H9 (cell line): ENCODE data around the gene ACP6. TPM values are rescaled to one million over a fixed set of nuclear protein-coding genes. Genes with fewer than 3 reads are reported as not detected.

ENCODE experiments used
- DNase-seq: peaks from one replicate; pipeline ENCODE4 v3.0.0-alpha.2; 2017
- H2AFZ ChIP-seq: one replicate; pipeline ENCODE4 v1.6.1; 2013; ENCODE audit warnings: mild to moderate bottlenecking, low read length, control low read depth, moderate library complexity
- H2AK5ac ChIP-seq: 2 replicates; pipeline ENCODE4 v1.6.1; 2013; ENCODE audit warnings: low read length, control low read depth, mixed read lengths; ENCODE audit not compliant: insufficient read length
- H2BK120ac ChIP-seq: one replicate; pipeline ENCODE4 v1.6.1; 2013; ENCODE audit warnings: low read depth, mild to moderate bottlenecking, low read length, control low read depth, inconsistent platforms; ENCODE audit not compliant: poor library complexity, severe bottlenecking
- H2BK12ac ChIP-seq: 2 replicates; pipeline ENCODE4 v1.6.1; 2013; ENCODE audit warnings: low read length, control low read depth, mixed read lengths, low read depth; ENCODE audit not compliant: insufficient read length
- H2BK15ac ChIP-seq: 2 replicates; pipeline ENCODE4 v1.6.1; 2013; ENCODE audit warnings: low read depth, low read length, control low read depth
- H2BK20ac ChIP-seq: one replicate; pipeline ENCODE4 v1.6.1; 2013; ENCODE audit warnings: low read depth, mild to moderate bottlenecking, low read length, control low read depth, inconsistent platforms; ENCODE audit not compliant: poor library complexity, severe bottlenecking
- H2BK5ac ChIP-seq: 2 replicates; pipeline ENCODE4 v1.6.1; 2013; ENCODE audit warnings: low read length, control low read depth, mixed read lengths; ENCODE audit not compliant: insufficient read length
- H3K14ac ChIP-seq: 2 replicates; pipeline ENCODE4 v1.6.1; 2013; ENCODE audit warnings: low read length, control low read depth; ENCODE audit not compliant: insufficient read depth
- H3K18ac ChIP-seq: 2 replicates; pipeline ENCODE4 v1.6.1; 2013; ENCODE audit warnings: low read depth, mild to moderate bottlenecking, mixed read lengths, low read length, control low read depth; ENCODE audit not compliant: insufficient read length
- H3K23ac ChIP-seq: 2 replicates; pipeline ENCODE4 v1.6.1; 2013; ENCODE audit warnings: low read length, control low read depth, mixed read lengths, low read depth; ENCODE audit not compliant: insufficient read length
- H3K23me2 ChIP-seq: 2 replicates; pipeline ENCODE4 v1.6.1; 2013; ENCODE audit warnings: low read depth, mild to moderate bottlenecking, mixed read lengths, low read length, control low read depth; ENCODE audit not compliant: insufficient read length, poor library complexity, severe bottlenecking
- H3K27ac ChIP-seq: 2 replicates; pipeline ENCODE4 v1.5.1; 2013; ENCODE audit warnings: low read length, control low read depth, mixed read lengths, low read depth; ENCODE audit not compliant: insufficient read length
- H3K27me3 ChIP-seq: 2 replicates; pipeline ENCODE4 v1.6.1; 2013; ENCODE audit warnings: low read length, control low read depth, inconsistent platforms; ENCODE audit not compliant: insufficient read depth
- H3K4ac ChIP-seq: 2 replicates; pipeline ENCODE4 v1.6.1; 2013; ENCODE audit warnings: low read depth, mild to moderate bottlenecking, control low read depth, inconsistent platforms, low read length, moderate library complexity
- H3K4me1 ChIP-seq: 2 replicates; pipeline ENCODE4 v1.6.1; 2013; ENCODE audit warnings: low read length, control low read depth, inconsistent platforms; ENCODE audit not compliant: insufficient read depth
- H3K4me2 ChIP-seq: 2 replicates; pipeline ENCODE4 v1.6.1; 2013; ENCODE audit warnings: low read length, control low read depth, mixed read lengths; ENCODE audit not compliant: insufficient read length, insufficient read depth
- H3K56ac ChIP-seq: 2 replicates; pipeline ENCODE4 v1.6.1; 2013; ENCODE audit warnings: low read depth, mild to moderate bottlenecking, mixed read lengths, low read length, control low read depth; ENCODE audit not compliant: insufficient read length
- H3K79me1 ChIP-seq: 2 replicates; pipeline ENCODE4 v1.6.1; 2013; ENCODE audit warnings: low read depth, mild to moderate bottlenecking, moderate library complexity, low read length, control low read depth, inconsistent platforms; ENCODE audit not compliant: insufficient read depth, poor library complexity, severe bottlenecking
- H3K79me2 ChIP-seq: 2 replicates; pipeline ENCODE4 v1.6.1; 2013; ENCODE audit warnings: low read length, control low read depth, inconsistent platforms; ENCODE audit not compliant: insufficient read depth
- H3K9ac ChIP-seq: 2 replicates; pipeline ENCODE4 v1.6.1; 2013; ENCODE audit warnings: low read length, control low read depth, mixed read lengths; ENCODE audit not compliant: insufficient read length; ENCODE audit errors: extremely low read depth
- H3K9me3 ChIP-seq: one replicate; pipeline ENCODE4 v1.6.1; 2013; ENCODE audit warnings: low read depth, low read length, inconsistent platforms; ENCODE audit not compliant: control insufficient read depth
- H3T11ph ChIP-seq: one replicate; pipeline ENCODE4 v1.6.1; 2013; ENCODE audit warnings: mild to moderate bottlenecking, low read length, control low read depth, inconsistent platforms
- H4K20me1 ChIP-seq: one replicate; pipeline ENCODE4 v1.6.1; 2013; ENCODE audit not compliant: control insufficient read depth, insufficient read length, insufficient read depth
- H4K5ac ChIP-seq: 2 replicates; pipeline ENCODE4 v1.6.1; 2013; ENCODE audit warnings: low read depth, mild to moderate bottlenecking, mixed read lengths, low read length, control low read depth; ENCODE audit not compliant: insufficient read length
- H4K8ac ChIP-seq: replicated peaks from 2 replicates; pipeline ENCODE4 v1.6.1; 2013; ENCODE audit warnings: low read length, control low read depth, mixed read lengths, low read depth; ENCODE audit not compliant: insufficient read length
- H4K91ac ChIP-seq: 2 replicates; pipeline ENCODE4 v1.6.1; 2013; ENCODE audit warnings: low read depth, mild to moderate bottlenecking, moderate library complexity, mixed read lengths, low read length, control low read depth; ENCODE audit not compliant: insufficient read length
- H3K27ac Mint-ChIP-seq, 3 experiments: 2 replicates in 2 of 3; 3 replicates in 1 of 3; pipeline ENCODE4 v1.8.0; 2020 to 2021; ENCODE audit warnings: mixed read lengths in 3 of 3, mild to moderate bottlenecking in 1 of 3, moderate library complexity in 1 of 3
- H3K27me3 Mint-ChIP-seq: 2 replicates; pipeline ENCODE4 v1.8.0; 2021; ENCODE audit warnings: low read depth, mild to moderate bottlenecking, moderate library complexity, mixed read lengths
- H3K36me3 Mint-ChIP-seq, 3 experiments: 2 replicates in 2 of 3; 3 replicates in 1 of 3; pipeline ENCODE4 v1.8.0; 2020 to 2021; ENCODE audit warnings: low read depth in 3 of 3, mixed read lengths in 3 of 3; ENCODE audit not compliant: insufficient read depth in 1 of 3
- H3K4me1 Mint-ChIP-seq, 2 experiments: 2 replicates each; pipeline ENCODE4 v1.8.0; 2020; ENCODE audit warnings: mixed read lengths in 2 of 2
- H3K4me3 Mint-ChIP-seq, 2 experiments: 2 replicates in 1 of 2; 3 replicates in 1 of 2; pipeline ENCODE4 v1.8.0; 2020 to 2021; ENCODE audit warnings: mild to moderate bottlenecking in 2 of 2, mixed read lengths in 2 of 2, moderate library complexity in 1 of 2
- H3K9me3 Mint-ChIP-seq, 2 experiments: 2 replicates in 1 of 2; 3 replicates in 1 of 2; pipeline ENCODE4 v1.8.0; 2020; ENCODE audit warnings: mild to moderate bottlenecking in 2 of 2, mixed read lengths in 2 of 2, moderate library complexity in 1 of 2
- CTCF ChIP-seq: fragments of 200-600 bp; sonication (generic); conservative IDR thresholded peaks from 3 replicates; pipeline ENCODE4 v1.8.0; 2021; ENCODE audit warnings: antibody characterized with exemption, mild to moderate bottlenecking
- WGBS: extraction: QIAGEN DNeasy Blood & Tissue Kit; methylation state at CpG from one replicate; pipeline ENCODE4 v1.1.7; 2013; ENCODE audit warnings: missing lambda C conversion rate, low lambda C conversion rate, mixed read lengths; ENCODE audit not compliant: insufficient read length; ENCODE audit errors: extremely low coverage; 5-methylcytosine and 5-hydroxymethylcytosine counted together
- total RNA-seq: library from RNA; stranded (reverse); gene quantifications from 2 replicates; pipeline ENCODE4 v1.2.1, GENCODE V29; 2021

ACP6 gene
- total RNA-seq, 1 experiment from 2014 or later, result 17.1 TPM

- Histone ChIP-seq H2AFZ (no peak overlapping the region), H3K23me2 (no peaks in the 10 kb centered on the region), H2BK120ac (no peak overlapping the region), H3K79me2 (no peaks in the 10 kb centered on the region), H2BK5ac (no peak overlapping the region), H3K27ac (no peak overlapping the region), H3K18ac (no peak overlapping the region), H2BK15ac (no peak overlapping the region), H3K9me3 (no peaks in the 10 kb centered on the region), H3K4ac (no peak overlapping the region), H4K20me1 (no peaks in the 10 kb centered on the region), H4K8ac (no peak overlapping the region), H2BK20ac (no peak overlapping the region), H3K9ac (no peak overlapping the region), H4K5ac (no peak overlapping the region), H3K14ac (no peak overlapping the region), H3K27me3 (no peaks in the 10 kb centered on the region), H3K4me2 (no peak overlapping the region), H2BK12ac (no peak overlapping the region), H3K56ac (no peak overlapping the region), H3K79me1 (no peaks in the 10 kb centered on the region), H4K91ac (no peak overlapping the region), H3T11ph (no peak overlapping the region), H3K4me1 (no peaks in the 10 kb centered on the region), H2AK5ac (no peak overlapping the region), H3K23ac (no peak overlapping the region)
- peaks cover 0 to 6% (median 3%) of the 10 kb centered on the region in 3 experiments; a peak in 3 of 7 replicates for H3K36me3 Mint-ChIP-seq
- H3K27ac Mint-ChIP-seq, result peak overlapping the region in 2 of 3 experiments; percentile 21 to 36; a peak in 1 of 7 replicates
- peaks cover 9 to 12% of the 10 kb centered on the region in 2 experiments for H3K4me1 Mint-ChIP-seq
- no peaks in the 10 kb centered on the region; a peak in 1 of 5 replicates for H3K9me3 Mint-ChIP-seq
- H3K27me3 Mint-ChIP-seq, result no peaks in the 10 kb centered on the region
- WGBS, result no CpG with 5 or more reads among the region's 6 CpGs
- DNase-seq, result no peak
- H3K4me3 Mint-ChIP-seq, result no peak overlapping the region
- TF ChIP-seq CTCF, result no peak
Measured at GRCh38 chr1:147630447-147630846, 39.9 kb downstream of the ACP6 start.
